Ishikawa (cell line): Measurements from ENCODE around the gene SGMS1.

Source experiments
- CEBPB ChIP-seq: IDR thresholded peaks from 2 replicates; pipeline ENCODE4 v1.6.1; 2012
- CREB1 ChIP-seq: IDR thresholded peaks from 2 replicates; pipeline ENCODE4 v1.6.1; 2012; ENCODE audit warnings: low read depth
- EGR1 ChIP-seq: IDR thresholded peaks from 2 replicates; pipeline ENCODE4 v1.6.1; 2012
- EP300 ChIP-seq: IDR thresholded peaks from 2 replicates; pipeline ENCODE4 v1.6.1; 2012; ENCODE audit warnings: borderline replicate concordance
- FOXM1 ChIP-seq: IDR thresholded peaks from 2 replicates; pipeline ENCODE4 v1.6.1; 2012; ENCODE audit warnings: low read depth, borderline replicate concordance
- NFIC ChIP-seq: IDR thresholded peaks from 2 replicates; pipeline ENCODE4 v1.6.1; 2012
- RAD21 ChIP-seq: IDR thresholded peaks from 2 replicates; pipeline ENCODE4 v1.6.1; 2012; ENCODE audit warnings: low read depth
- TAF1 ChIP-seq: IDR thresholded peaks from 2 replicates; pipeline ENCODE4 v1.6.1; 2012; ENCODE audit warnings: low read depth, mild to moderate bottlenecking
- TCF12 ChIP-seq: IDR thresholded peaks from 2 replicates; pipeline ENCODE4 v1.6.1; 2012; ENCODE audit warnings: low read depth
- TEAD4 ChIP-seq: IDR thresholded peaks from 2 replicates; pipeline ENCODE4 v1.6.1; 2012
- YY1 ChIP-seq: IDR thresholded peaks from 2 replicates; pipeline ENCODE4 v1.6.1; 2012; ENCODE audit warnings: low read depth
- ZBTB7A ChIP-seq: IDR thresholded peaks from 2 replicates; pipeline ENCODE4 v1.6.1; 2012; ENCODE audit warnings: low read depth
- TF ChIP-seq, protein P1 (sequence below): IDR thresholded peaks from 2 replicates; pipeline ENCODE4 v1.6.1; 2012
- TF ChIP-seq, protein P2 (sequence below): IDR thresholded peaks from 2 replicates; pipeline ENCODE4 v1.6.1; 2012; ENCODE audit warnings: low read depth, mild to moderate bottlenecking
- TF ChIP-seq, protein P3 (sequence below): IDR thresholded peaks from 2 replicates; pipeline ENCODE4 v1.6.1; 2012

The SGMS1 gene

DNA sequence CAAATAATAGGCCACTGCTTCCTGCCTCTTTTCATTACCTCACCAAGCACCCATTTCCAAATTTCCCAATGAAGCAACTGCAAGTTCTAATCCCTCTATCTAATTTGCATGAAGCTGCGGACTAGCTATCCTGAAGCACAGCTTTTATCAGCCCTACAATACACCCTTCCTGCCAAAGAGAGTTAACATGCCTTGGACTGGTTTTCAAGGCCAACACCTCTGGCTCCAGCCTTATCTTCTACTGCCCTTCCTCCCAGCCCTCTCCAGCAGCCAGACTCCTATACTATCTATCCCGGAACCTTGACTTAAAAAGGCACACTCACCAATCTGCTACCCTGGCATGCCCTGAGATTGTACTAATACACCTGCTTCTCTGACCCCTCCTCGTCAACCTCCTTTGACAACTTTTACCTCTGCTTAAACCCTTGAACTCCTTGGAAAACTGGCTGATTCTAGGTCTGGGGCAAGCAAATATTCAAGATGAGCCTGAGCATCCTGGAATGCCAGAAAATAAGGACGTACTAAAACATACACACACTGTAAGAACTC lies 73.4 kb downstream of the SGMS1 start:
- TF ChIP-seq EGR1 (no peak), NFIC (no peak), YY1 (no peak), CREB1 (no peak), ZBTB7A (no peak)
- TF ChIP-seq, protein P1, sequence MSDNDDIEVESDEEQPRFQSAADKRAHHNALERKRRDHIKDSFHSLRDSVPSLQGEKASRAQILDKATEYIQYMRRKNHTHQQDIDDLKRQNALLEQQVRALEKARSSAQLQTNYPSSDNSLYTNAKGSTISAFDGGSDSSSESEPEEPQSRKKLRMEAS, result no peak

DNA sequence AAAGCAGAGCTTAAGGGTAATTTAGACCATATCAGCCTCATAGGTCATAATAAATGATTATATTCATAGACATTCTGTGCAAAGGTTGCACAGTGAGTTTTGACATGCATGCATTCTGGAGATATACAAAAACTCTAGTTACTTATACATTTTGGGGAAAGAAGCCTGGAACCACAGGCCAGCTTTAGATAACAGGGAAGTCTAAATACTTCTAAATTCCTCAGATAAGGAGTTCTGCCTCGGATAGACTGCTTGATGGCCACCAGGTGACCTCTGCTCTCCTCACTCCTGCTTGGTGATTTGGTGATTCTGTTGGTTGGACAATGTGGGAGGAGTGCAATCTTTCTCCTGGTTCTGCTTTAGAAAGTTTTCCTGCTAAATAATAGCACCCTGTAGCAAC lies 77.9 kb downstream of the SGMS1 start:
- TF ChIP-seq RAD21, result no peak
- no peak for TF ChIP-seq CREB1

DNA sequence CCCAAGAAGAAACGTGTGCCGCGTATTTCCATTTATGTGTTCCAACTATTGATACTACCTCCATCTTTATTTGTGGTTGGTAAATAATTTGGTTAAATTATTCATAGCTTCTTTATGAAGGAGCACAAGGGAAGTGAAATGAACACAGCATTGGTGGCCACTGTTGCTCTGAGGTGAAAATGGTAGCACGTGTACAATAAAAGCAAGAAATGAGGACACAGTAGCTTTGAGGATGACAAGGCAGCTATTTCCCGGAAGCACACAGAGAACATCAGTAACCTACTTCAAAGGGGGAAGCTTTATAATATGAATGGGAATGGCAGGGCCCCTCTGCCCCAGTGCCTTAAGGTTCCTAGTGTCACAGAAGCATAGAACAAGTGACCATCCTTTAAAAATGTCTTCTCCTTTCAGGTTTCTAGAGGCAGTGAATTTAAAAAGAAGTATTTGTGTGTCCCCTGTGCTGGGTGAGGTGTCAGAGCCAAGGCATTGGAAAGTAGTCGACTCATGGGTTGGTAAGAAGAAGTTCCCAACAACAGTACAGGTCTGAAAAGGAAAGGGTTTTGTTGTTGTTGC lies 78.8 kb downstream of the SGMS1 start:
- TF ChIP-seq CREB1, result no peak
- TF ChIP-seq, protein P2, sequence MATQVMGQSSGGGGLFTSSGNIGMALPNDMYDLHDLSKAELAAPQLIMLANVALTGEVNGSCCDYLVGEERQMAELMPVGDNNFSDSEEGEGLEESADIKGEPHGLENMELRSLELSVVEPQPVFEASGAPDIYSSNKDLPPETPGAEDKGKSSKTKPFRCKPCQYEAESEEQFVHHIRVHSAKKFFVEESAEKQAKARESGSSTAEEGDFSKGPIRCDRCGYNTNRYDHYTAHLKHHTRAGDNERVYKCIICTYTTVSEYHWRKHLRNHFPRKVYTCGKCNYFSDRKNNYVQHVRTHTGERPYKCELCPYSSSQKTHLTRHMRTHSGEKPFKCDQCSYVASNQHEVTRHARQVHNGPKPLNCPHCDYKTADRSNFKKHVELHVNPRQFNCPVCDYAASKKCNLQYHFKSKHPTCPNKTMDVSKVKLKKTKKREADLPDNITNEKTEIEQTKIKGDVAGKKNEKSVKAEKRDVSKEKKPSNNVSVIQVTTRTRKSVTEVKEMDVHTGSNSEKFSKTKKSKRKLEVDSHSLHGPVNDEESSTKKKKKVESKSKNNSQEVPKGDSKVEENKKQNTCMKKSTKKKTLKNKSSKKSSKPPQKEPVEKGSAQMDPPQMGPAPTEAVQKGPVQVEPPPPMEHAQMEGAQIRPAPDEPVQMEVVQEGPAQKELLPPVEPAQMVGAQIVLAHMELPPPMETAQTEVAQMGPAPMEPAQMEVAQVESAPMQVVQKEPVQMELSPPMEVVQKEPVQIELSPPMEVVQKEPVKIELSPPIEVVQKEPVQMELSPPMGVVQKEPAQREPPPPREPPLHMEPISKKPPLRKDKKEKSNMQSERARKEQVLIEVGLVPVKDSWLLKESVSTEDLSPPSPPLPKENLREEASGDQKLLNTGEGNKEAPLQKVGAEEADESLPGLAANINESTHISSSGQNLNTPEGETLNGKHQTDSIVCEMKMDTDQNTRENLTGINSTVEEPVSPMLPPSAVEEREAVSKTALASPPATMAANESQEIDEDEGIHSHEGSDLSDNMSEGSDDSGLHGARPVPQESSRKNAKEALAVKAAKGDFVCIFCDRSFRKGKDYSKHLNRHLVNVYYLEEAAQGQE, result no peak
- no peak for TF ChIP-seq YY1
- no peak for TF ChIP-seq EGR1
- TF ChIP-seq TCF12, result no peak
- TF ChIP-seq RAD21, result no peak
- no peak for TF ChIP-seq EP300
- TF ChIP-seq NFIC, result no peak
- TF ChIP-seq TEAD4, result no peak
- TF ChIP-seq ZBTB7A, result no peak
- TF ChIP-seq, protein P3, sequence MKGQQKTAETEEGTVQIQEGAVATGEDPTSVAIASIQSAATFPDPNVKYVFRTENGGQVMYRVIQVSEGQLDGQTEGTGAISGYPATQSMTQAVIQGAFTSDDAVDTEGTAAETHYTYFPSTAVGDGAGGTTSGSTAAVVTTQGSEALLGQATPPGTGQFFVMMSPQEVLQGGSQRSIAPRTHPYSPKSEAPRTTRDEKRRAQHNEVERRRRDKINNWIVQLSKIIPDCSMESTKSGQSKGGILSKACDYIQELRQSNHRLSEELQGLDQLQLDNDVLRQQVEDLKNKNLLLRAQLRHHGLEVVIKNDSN, result no peak
- no peak for TF ChIP-seq FOXM1
- TF ChIP-seq CEBPB, result no peak
- no peak for TF ChIP-seq TAF1
- TF ChIP-seq, protein P1, result no peak

DNA sequence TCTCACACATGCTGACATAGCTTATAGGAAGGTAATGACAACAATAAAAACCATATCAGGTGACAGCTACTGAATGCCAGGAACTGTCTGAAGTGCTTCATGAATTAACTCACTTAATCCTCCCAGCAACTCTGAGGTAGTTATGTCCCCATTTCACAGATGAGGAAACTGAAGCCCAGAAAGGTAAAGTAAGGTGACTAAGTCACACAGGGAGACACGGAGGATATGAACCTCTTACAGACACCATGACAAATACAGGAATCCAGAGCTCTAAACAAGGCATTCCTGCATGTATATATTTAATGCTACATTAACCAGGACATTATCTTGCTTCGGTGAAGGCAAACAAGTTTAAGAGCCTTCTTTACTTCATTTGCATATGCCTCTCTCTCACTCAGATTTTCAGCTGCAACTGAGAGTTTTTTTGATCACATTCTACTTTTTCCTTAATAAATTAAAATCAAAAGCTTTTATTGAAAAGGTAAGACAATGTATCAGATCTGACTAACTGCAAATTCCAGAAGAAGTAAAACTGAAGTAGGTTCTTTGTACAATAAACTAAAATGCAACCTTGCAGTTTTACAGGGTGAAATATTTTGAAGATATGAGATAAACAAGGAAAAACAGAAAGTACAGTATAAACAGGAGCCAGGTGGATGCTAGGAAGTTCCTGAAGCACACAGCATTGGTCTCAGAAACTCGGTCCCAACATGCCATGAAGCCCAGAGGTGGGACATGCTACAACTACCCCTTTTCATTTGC lies 79.5 kb downstream of the SGMS1 start:
- TF ChIP-seq, protein P2, result no peak
- TF ChIP-seq RAD21, result no peak
- no peak for TF ChIP-seq CEBPB
- no peak for TF ChIP-seq FOXM1
- TF ChIP-seq TEAD4, result no peak
- no peak for TF ChIP-seq TAF1
- TF ChIP-seq CREB1, result no peak
- TF ChIP-seq YY1, result no peak
- no peak for TF ChIP-seq TCF12
- TF ChIP-seq, protein P3, result no peak
- TF ChIP-seq, protein P1, result no peak
- no peak for TF ChIP-seq EGR1
- no peak for TF ChIP-seq NFIC
- TF ChIP-seq ZBTB7A, result no peak
- TF ChIP-seq EP300, result no peak

DNA sequence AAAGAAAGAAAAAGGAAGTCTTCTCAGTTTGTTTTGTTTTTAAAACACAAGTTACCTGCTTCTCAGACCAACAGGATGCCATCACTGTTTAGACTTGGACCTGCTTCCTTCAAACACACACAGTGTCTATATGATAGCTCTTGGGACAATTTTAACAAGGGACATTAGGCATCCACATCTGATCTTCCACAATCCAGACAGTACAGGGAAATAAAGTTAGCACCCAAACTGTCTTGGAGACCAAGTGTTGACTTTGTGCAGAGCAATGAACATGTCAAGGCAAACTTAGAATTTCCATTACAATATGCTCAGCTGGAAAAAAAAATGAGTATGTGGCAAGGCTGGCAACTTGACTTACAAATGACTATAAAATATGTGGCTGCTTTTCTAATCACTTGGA lies 80.9 kb downstream of the SGMS1 start:
- no peak for TF ChIP-seq TEAD4
- TF ChIP-seq, protein P2, result no peak
- no peak for TF ChIP-seq EGR1
- no peak for TF ChIP-seq EP300
- TF ChIP-seq NFIC, result no peak
- TF ChIP-seq YY1, result no peak
- TF ChIP-seq ZBTB7A, result no peak
- TF ChIP-seq RAD21, result no peak
